SK-N-SH treated with all-trans-retinoic acid at 6 μM for 48 hours (cell line): ENCODE measurements around the gene KCNC4.

Source experiments
- ATAC-seq: fragments of 200-7000 bp; cut with Tn5 transposase; 3 replicates; pipeline ENCODE4 v1.9.1; 2020; ENCODE audit warnings: mild to moderate bottlenecking, moderate library complexity
- ARNTL ChIP-seq: fragments of 450-650 bp; formaldehyde crosslinking; IDR thresholded peaks from 2 replicates; pipeline ENCODE4 v1.5.0; 2020; ENCODE audit warnings: low read depth, mild to moderate bottlenecking, moderate library complexity, borderline replicate concordance
- BACH2 ChIP-seq: fragments of 250-450 bp; sonication (Bioruptor Pico); IDR thresholded peaks from 2 replicates; pipeline ENCODE4 v1.9.0; 2021; ENCODE audit warnings: mild to moderate bottlenecking, borderline replicate concordance
- CREB5 ChIP-seq: fragments of 250-450 bp; sonication (Bioruptor Pico); IDR thresholded peaks from 2 replicates; pipeline ENCODE4 v1.5.1; 2020; ENCODE audit warnings: low read depth, mild to moderate bottlenecking, moderate library complexity
- CSDC2 ChIP-seq: fragments of 250-450 bp; sonication (Bioruptor Pico); IDR thresholded peaks from 2 replicates; pipeline ENCODE4 v1.5.0; 2020; ENCODE audit warnings: mild to moderate bottlenecking, moderate library complexity
- CSRNP3 ChIP-seq: fragments of 250-450 bp; sonication (Bioruptor Pico); IDR thresholded peaks from 2 replicates; pipeline ENCODE4 v1.5.1; 2021; ENCODE audit warnings: mild to moderate bottlenecking, moderate library complexity
- ESRRG ChIP-seq: fragments of 250-450 bp; sonication (Bioruptor Pico); IDR thresholded peaks from 2 replicates; pipeline ENCODE4 v1.6.1; 2021; ENCODE audit warnings: mild to moderate bottlenecking
- GLIS3 ChIP-seq: fragments of 250-450 bp; sonication (Bioruptor Pico); IDR thresholded peaks from 2 replicates; pipeline ENCODE4 v1.5.0; 2020; ENCODE audit warnings: mild to moderate bottlenecking, moderate library complexity
- ISL1 ChIP-seq: fragments of 250-450 bp; sonication (Bioruptor Pico); IDR thresholded peaks from 2 replicates; pipeline ENCODE4 v2.1.2; 2022; ENCODE audit warnings: mild to moderate bottlenecking, moderate library complexity
- OSR1 ChIP-seq: fragments of 250-450 bp; sonication (Bioruptor Pico); IDR thresholded peaks from 2 replicates; pipeline ENCODE4 v1.8.0; 2022; ENCODE audit warnings: moderate library complexity, mild to moderate bottlenecking, inconsistent platforms
- PATZ1 ChIP-seq: fragments of 250-450 bp; sonication (Bioruptor Pico); IDR thresholded peaks from 2 replicates; pipeline ENCODE4 v1.8.0; 2020; ENCODE audit warnings: mild to moderate bottlenecking, moderate library complexity, borderline replicate concordance
- POU6F1 ChIP-seq: fragments of 250-450 bp; sonication (Bioruptor Pico); IDR thresholded peaks from 2 replicates; pipeline ENCODE4 v1.8.0; 2021; ENCODE audit warnings: low read depth, mild to moderate bottlenecking, moderate library complexity, borderline replicate concordance
- PPARA ChIP-seq: fragments of 250-450 bp; sonication (Bioruptor Pico); IDR thresholded peaks from 2 replicates; pipeline ENCODE4 v1.5.0; 2020; ENCODE audit warnings: mild to moderate bottlenecking, borderline replicate concordance
- RARB ChIP-seq: fragments of 250-450 bp; sonication (Bioruptor Pico); IDR thresholded peaks from 2 replicates; pipeline ENCODE4 v1.8.0; 2021; ENCODE audit warnings: mild to moderate bottlenecking, moderate library complexity
- SNAI2 ChIP-seq: fragments of 250-450 bp; sonication (Bioruptor Pico); IDR thresholded peaks from 2 replicates; pipeline ENCODE4 v1.5.0; 2020; ENCODE audit warnings: mild to moderate bottlenecking, moderate library complexity
- TCF4 ChIP-seq: fragments of 250-450 bp; sonication (Bioruptor Pico); IDR thresholded peaks from 2 replicates; pipeline ENCODE4 v1.8.0; 2021; ENCODE audit warnings: mild to moderate bottlenecking, moderate library complexity, borderline replicate concordance
- TOX ChIP-seq: fragments of 250-450 bp; sonication (Bioruptor Pico); IDR thresholded peaks from 2 replicates; pipeline ENCODE4 v1.8.0; 2021; ENCODE audit warnings: mild to moderate bottlenecking, moderate library complexity, borderline replicate concordance
- TSHZ2 ChIP-seq: fragments of 250-450 bp; sonication (Bioruptor Pico); IDR thresholded peaks from 2 replicates; pipeline ENCODE4 v1.5.0; 2020; ENCODE audit warnings: mild to moderate bottlenecking, moderate library complexity
- ZC3H10 ChIP-seq: fragments of 250-450 bp; sonication (Bioruptor Pico); IDR thresholded peaks from 2 replicates; pipeline ENCODE4 v1.5.1; 2021; ENCODE audit warnings: mild to moderate bottlenecking, moderate library complexity
- ZFP3 ChIP-seq: fragments of 250-450 bp; sonication (Bioruptor Pico); IDR thresholded peaks from 2 replicates; pipeline ENCODE4 v1.5.0; 2020; ENCODE audit warnings: mild to moderate bottlenecking, moderate library complexity
- ZFP30 ChIP-seq: fragments of 450-650 bp; formaldehyde crosslinking; IDR thresholded peaks from 2 replicates; pipeline ENCODE4 v1.5.0; 2022; ENCODE audit warnings: mild to moderate bottlenecking, moderate library complexity
- ZNF565 ChIP-seq: fragments of 450-650 bp; formaldehyde crosslinking; conservative IDR thresholded peaks from 2 replicates; pipeline ENCODE4 v1.5.0; 2020; ENCODE audit warnings: low read depth, mild to moderate bottlenecking, moderate library complexity
- ZNF70 ChIP-seq: fragments of 450-650 bp; formaldehyde crosslinking; IDR thresholded peaks from 2 replicates; pipeline ENCODE4 v1.5.0; 2020; ENCODE audit warnings: mild to moderate bottlenecking, moderate library complexity
- ZNF8 ChIP-seq: fragments of 450-650 bp; formaldehyde crosslinking; IDR thresholded peaks from 2 replicates; pipeline ENCODE4 v1.5.0; 2020; ENCODE audit warnings: mild to moderate bottlenecking, moderate library complexity

Gene KCNC4

GRCh38 chr1:110243574-110243973 is 33.5 kb downstream of the KCNC4 start:
- TF ChIP-seq PATZ1: no peak
- TF ChIP-seq ZFP30 (CRISPR knock-in tag): no peak
- no peak for TF ChIP-seq ISL1 (CRISPR knock-in tag)
- no peak for TF ChIP-seq ESRRG
- no peak for TF ChIP-seq ZNF70
- TF ChIP-seq TOX (CRISPR knock-in tag): no peak
- TF ChIP-seq BACH2: no peak
- no peak for TF ChIP-seq SNAI2 (CRISPR knock-in tag)
- no peak for TF ChIP-seq OSR1 (CRISPR knock-in tag)
- no peak for TF ChIP-seq RARB (CRISPR knock-in tag)
- no peak for TF ChIP-seq GLIS3 (CRISPR knock-in tag)
- no peak for TF ChIP-seq ZFP3 (CRISPR knock-in tag)
- no peak for TF ChIP-seq TCF4 (CRISPR knock-in tag)
- no peak for TF ChIP-seq CREB5 (CRISPR knock-in tag)
- TF ChIP-seq CSRNP3 (CRISPR knock-in tag): no peak
- no peak for TF ChIP-seq ZNF565 (CRISPR knock-in tag)
- no peak for TF ChIP-seq CSDC2 (CRISPR knock-in tag)
- TF ChIP-seq ZNF8 (CRISPR knock-in tag): no peak
- TF ChIP-seq ZC3H10 (CRISPR knock-in tag): no peak
- TF ChIP-seq, all 23 proteins: peak for 0
- ATAC-seq: no peak

GRCh38 chr1:110245876-110246620 is 35.9 kb downstream of the KCNC4 start:
- TF ChIP-seq OSR1 (CRISPR knock-in tag): no peak
- TF ChIP-seq PPARA (CRISPR knock-in tag): no peak
- TF ChIP-seq ISL1 (CRISPR knock-in tag): no peak
- TF ChIP-seq ZNF70: no peak
- no peak for TF ChIP-seq CSRNP3 (CRISPR knock-in tag)
- TF ChIP-seq, all 23 proteins: peak for 0

GRCh38 chr1:110248746-110249145 is 38.6 kb downstream of the KCNC4 start:
- TF ChIP-seq ZFP30 (CRISPR knock-in tag): no peak
- no peak for TF ChIP-seq SNAI2 (CRISPR knock-in tag)
- no peak for TF ChIP-seq GLIS3 (CRISPR knock-in tag)
- no peak for TF ChIP-seq ARNTL
- TF ChIP-seq TOX (CRISPR knock-in tag): no peak
- no peak for TF ChIP-seq POU6F1
- TF ChIP-seq CSRNP3 (CRISPR knock-in tag): no peak
- no peak for TF ChIP-seq ESRRG
- TF ChIP-seq TSHZ2 (CRISPR knock-in tag): no peak
- no peak for TF ChIP-seq CREB5 (CRISPR knock-in tag)
- no peak for TF ChIP-seq ZC3H10 (CRISPR knock-in tag)
- no peak for TF ChIP-seq RARB (CRISPR knock-in tag)
- no peak for TF ChIP-seq ISL1 (CRISPR knock-in tag)
- no peak for TF ChIP-seq TCF4 (CRISPR knock-in tag)
- TF ChIP-seq ZNF70: no peak
- no peak for TF ChIP-seq BACH2
- no peak for TF ChIP-seq ZNF565 (CRISPR knock-in tag)
- no peak for ATAC-seq

More at GRCh38 chr1:110245876-110246620, 35.9 kb downstream of the KCNC4 start:
- no peak for ATAC-seq
